Left forelimb (tissue), 1 donor: Measurements from ENCODE around the gene WDR81.
A peak's percentile ranks its signal among the peaks of the same experiment; 100 is the strongest.
"Not testable (repeated sequence)": the region's sequence is repeated elsewhere in the genome, so short reads cannot be mapped to it uniquely, and the experiment has no call there.

ENCODE experiments used
- DNase-seq: peaks from one replicate; pipeline ENCODE4 v3.0.0-alpha.2; 2018; ENCODE audit warnings: low spot score

The WDR81 gene

DNA sequence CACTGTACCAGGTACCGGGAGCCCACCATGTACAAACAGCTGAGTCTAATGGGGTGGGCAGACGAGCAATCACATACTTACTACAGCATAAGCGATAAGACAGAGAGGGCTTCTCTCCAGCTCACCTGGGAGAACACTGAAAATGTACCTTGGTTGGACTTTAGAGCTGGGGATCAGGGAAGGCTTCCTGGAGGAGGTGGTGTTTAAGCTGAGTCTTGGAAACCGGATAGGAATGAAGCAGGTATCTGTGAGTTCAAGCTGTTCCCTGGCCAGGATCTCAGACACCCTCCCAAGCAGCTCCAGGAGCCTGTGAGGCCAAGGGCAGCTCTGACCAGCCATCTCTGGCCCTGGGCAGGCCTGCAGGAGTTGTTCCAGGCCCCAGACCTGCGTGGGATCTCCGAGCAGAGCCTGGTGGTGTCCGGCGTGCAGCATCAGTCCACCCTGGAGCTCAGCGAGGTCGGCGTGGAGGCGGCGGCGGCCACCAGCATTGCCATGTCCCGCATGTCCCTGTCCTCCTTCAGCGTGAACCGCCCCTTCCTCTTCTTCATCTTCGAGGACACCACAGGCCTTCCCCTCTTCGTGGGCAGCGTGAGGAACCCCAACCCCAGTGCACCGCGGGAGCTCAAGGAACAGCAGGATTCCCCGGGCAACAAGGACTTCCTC is 29.4 kb downstream of the WDR81 start:
- no peak for DNase-seq

DNA sequence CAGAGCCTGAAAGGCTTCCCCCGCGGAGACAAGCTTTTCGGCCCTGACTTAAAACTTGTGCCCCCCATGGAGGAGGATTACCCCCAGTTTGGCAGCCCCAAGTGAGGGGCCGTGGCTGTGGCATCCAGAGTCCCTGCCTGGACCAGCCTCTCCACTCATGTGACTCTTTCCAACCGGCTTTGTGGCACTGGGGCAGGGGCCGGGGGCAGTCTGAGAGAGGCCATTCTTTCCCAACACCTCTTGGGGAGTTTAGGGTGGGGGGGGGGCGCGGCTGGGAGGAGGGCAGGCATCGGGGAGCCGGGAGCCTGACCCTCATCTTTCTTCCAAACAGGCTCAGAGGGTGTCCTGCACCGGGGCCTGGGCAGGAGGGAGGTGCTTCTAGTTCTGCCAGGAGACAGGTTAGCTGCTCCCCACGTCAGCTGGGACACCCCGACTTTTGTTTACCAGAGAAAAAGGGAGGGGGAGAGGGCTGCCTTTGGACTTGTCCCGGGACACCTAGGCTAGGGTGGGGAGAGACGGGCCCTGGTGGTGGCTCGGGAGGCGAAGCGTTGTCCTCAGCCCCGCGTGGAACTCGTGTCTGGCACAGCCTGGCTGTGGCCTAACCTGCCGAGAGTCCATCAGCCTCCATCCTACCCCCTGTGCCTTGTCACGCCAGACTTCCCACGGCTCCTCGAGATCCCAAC is 30.1 kb downstream of the WDR81 start:
- DNase-seq, result no peak

DNA sequence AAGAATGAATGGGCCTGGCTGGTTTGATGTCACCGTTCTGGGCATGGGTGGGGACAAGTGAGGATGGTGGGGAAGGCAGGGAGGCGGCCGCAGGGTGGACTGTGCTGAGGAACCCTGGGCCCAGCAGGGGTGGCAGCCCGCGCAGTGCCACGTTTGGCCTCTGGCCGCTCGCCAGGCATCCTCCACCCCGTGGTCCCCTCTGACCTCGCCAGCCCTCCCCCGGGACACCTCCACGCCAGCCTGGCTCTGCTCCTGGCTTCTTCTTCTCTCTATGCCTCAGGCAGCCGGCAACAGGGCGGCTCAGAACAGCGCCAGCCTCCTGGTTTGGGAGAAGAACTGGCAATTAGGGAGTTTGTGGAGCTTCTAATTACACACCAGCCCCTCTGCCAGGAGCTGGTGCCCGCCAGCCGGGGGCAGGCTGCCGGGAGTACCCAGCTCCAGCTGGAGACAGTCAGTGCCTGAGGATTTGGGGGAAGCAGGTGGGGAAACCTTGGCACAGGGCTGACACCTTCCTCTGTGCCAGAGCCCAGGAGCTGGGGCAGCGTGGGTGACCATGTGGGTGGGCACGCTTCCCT is 30.8 kb downstream of the WDR81 start:
- no peak for DNase-seq

DNA sequence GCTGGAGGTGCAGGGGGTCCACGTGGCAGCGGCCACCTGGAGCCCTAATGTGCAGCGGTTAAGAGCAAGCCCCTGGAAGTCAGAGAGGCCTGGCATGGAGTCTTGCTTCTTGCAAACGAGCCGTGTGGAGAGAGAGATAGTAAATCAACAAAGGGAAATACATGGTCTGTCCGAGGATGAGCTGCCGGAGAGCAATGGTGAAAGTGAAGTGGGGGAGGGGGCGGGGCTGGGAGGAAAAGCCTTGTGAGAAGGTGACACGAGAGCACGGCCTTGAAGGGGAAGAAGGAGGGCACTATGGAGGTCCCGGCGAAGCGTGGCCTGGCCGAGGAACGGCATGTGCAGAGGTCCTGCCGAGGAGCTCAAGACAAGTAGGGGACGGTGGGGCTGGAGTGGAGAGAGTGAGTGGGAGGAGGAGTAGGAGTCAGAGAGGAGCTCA is 31.3 kb downstream of the WDR81 start:
- no peak for DNase-seq

DNA sequence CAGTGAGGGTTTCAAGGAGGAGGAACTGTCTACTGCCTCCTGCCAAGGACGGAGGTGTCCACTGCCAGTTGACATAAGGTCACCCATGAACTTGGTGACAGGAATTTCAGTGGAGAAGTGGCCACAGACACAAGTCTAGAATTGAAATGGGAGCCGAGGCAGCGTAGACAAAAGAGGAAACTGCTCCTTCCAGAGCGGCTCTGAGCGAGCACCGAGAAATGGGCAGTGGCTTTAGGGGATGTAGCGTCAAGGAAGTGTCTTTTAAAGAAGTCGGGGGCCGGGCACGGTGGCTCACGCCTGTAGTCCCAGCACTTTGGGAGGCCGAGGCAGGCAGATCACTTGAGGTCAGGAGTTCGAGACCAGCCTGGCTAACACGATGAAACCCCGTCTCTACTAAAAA is 34.3 kb downstream of the WDR81 start:
- no peak for DNase-seq

DNA sequence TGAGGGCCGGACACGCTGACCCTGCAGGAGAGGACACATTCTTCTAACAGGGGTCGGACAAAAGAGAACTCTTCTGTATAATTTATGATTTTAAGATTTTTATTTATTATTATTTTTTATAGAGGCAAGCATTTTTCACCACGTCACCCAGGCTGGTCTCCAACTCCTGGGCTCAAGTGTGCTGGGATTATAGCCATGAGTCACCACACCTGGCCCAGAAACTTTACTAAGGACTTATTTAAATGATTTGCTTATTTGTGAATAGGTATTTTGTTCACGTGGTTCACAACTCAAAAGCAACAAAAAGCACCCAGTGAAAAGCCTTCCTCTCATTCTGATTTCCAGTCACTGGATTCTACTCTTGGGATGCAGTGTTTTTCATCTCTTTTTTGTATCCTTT is 35.0 kb downstream of the WDR81 start:
- no peak for DNase-seq

DNA sequence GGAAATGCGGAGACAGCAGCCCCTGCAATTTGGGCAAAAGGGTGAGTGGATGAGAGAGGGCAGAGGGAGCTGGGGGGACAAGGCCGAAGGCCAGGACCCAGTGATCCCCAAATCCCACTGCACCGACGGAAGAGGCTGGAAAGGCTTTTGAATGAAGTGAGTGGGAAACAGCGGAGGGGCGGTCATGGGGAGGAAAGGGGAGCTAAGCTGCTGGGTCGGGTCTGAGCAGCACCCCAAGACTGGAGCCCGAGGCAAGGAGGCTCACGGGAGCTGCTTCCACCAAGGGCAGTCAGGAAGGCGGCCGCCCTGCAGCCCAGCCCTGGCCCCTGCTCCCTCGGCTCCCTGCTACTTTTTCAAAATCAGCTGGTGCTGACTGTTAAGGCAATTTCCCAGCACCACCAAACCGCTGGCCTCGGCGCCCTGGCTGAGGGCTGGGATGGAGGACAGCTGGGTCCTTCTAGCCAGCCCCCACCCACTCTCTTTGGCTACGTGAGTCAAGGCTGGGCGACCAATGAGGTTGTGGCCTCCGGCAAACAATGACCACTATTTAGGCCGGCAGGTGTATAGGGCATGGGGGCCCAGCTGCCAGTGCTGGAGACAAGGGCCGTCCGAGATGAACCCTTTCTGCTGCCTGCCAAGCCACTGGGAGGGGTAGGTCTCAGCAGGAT is 37.9 kb downstream of the WDR81 start:
- peak; percentile 76 for DNase-seq

DNA sequence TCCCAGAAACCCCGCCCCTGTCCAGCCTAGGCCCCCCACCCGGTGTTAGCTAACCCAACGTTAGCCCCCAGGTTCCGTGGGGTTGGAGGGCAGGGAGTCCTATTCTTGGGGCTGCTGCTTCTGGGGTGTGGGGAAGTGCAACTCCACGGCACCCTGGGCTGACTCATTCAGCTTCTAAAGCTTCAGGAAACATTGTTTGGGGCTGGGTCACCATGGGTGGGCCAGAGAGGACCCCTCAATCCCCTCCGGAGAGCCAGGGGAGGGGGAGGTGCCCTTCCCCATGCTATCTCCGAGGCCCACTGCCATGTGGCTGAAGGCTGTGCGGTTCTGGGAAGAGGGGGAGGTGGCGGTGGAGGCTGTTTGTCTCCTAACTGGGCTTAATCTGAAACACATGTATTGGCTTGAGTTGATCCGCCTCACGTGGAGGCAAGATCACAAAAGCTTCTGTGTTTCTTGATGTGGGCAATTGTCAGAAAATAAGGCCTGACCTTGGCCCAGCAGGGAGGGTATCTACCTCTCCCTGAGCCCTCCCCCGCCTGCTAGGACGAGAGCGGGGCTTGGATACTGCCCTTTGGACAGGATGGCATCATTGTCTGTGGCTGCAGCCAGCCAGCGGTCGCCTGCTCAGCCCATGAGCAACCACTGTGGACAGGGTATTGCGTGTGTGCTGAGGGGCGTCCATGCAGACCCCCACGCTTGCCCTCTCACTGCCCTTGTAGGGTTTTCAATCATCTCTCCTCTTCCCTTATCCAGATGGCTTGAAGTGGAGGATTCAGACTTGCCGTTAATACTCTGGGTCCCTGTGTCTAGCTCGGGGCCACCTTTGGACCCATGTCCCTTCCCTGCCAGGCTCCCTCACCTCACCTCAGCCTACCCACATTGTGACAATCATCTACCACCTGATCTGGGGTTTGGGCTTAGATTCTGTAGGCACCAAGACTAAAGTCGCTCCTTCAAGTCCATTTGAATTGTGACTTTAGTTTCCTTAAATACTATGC is 38.7 kb downstream of the WDR81 start:
- no peak for DNase-seq

DNA sequence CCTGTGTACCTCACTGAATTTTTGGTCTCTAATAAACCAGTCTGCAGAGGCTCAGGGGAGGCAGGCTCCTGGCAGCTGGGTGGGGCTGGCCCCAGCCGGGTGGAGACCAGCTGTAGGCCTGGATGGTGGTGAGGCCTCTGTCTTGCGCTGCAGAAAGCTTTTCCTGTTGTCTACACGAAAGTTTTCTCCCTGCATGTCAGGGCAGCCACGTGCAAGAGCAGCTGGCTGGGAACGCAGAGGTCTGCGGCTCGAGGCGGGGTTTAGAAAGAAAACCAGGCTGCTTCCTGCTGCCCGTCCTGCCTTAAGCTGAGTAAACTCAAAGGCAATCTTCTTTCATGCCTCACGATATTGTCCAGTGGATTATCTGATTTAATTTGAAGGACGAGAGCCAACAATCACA is 39.8 kb downstream of the WDR81 start:
- DNase-seq, result peak; percentile 79

DNA sequence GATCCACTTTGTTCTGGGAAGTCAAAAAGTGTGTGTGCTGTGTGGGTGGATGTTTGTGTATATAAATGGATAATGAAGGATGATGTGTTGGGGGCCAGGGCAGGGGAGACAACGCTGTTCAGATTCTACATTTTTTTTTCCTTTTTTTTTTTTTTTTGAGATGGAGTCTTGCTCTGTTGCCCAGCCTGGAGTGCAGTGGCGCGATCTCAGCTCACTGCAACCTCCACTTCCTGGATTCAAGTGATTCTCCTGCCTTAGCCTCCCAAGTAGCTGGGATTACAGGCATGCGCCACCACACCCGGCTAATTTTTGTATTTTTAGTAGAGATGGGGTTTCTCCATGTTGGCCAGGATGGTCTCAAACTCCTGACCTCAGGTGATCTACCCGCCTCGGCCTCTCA is 40.2 kb downstream of the WDR81 start:
- not testable (repeated sequence) for DNase-seq

DNA sequence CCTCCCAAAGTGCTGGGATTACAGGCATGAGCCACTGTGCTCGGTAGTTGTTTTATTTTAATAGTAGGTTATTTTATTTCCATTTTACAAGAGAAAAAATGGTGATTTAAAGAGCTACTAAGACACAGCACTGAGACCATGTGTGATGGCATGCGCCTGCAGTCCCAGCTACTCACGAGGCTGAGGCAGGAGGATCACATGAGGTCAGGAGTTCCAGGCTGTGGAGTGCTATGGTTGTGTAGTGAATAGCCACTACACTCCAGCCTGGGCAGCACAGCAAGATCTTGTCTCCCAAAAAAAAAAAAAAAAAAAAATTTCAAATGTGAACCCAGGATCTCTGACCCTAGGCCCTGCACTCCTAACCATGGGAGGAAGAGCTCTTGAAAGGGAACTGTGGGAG is 41.1 kb downstream of the WDR81 start:
- DNase-seq, result no peak

DNA sequence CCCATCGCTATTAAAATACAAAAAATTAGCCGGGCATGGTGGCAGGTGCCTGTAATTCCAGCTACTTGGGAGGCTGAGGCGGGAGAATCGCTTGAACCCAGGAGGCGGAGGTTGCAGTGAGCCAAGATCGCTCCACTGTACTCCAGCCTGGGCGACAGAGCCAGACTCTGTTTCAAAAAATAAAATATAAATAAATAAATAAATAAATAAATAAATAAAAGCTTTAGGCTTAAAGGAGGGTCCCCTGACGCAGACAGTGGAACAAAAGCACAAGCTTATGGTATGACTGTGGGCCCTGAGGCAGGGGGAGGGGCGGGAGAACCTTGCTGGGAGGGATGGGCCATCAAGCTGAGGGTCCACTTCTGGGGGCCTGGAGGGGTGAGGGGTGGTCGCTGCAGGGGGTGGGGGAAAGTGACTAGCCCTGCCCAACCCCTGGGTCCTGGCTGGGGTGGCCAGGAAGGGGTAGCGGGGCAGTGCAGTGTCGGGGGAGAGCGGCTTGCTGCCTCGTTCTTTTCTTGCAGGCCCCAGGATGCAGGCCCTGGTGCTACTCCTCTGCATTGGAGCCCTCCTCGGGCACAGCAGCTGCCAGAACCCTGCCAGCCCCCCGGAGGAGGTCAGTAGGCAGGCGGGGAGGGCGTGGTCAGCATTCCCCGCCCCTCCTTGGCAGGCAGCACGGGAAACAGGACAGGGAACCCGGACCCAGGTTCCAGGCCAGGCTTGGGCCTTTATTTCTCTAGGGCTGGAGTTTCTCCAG is 42.1 kb downstream of the WDR81 start:
- DNase-seq, result no peak

DNA sequence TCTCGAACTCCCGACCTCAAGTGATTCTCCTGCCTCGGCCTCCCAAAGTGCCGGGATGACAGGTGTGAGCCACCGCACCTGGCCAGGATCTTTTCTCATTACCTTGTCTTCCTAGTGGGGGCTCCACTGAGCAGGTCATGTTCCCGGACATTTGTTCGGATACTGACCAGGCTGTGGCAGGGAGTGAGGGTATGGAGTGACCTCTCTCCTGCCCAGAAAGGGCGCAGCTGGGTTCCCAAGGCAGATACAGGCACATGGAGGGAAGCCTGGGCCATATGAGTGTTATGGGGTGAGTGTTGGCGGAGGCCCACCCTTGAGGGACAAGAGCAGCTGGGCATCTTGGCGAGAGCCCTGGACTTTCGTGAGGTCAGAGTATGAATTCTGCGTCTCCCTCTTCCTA is 42.9 kb downstream of the WDR81 start:
- no peak for DNase-seq

DNA sequence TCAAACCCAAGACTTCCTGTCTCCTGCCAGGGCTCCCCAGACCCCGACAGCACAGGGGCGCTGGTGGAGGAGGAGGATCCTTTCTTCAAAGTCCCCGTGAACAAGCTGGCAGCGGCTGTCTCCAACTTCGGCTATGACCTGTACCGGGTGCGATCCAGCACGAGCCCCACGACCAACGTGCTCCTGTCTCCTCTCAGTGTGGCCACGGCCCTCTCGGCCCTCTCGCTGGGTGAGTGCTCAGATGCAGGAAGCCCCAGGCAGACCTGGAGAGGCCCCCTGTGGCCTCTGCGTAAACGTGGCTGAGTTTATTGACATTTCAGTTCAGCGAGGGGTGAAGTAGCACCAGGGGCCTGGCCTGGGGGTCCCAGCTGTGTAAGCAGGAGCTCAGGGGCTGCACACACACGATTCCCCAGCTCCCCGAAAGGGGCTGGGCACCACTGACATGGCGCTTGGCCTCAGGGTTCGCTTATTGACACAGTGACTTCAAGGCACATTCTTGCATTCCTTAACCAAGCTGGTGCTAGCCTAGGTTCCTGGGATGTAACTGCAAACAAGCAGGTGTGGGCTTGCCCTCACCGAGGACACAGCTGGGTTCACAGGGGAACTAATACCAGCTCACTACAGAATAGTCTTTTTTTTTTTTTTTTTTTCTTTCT is 45.4 kb downstream of the WDR81 start:
- DNase-seq, result no peak

DNA sequence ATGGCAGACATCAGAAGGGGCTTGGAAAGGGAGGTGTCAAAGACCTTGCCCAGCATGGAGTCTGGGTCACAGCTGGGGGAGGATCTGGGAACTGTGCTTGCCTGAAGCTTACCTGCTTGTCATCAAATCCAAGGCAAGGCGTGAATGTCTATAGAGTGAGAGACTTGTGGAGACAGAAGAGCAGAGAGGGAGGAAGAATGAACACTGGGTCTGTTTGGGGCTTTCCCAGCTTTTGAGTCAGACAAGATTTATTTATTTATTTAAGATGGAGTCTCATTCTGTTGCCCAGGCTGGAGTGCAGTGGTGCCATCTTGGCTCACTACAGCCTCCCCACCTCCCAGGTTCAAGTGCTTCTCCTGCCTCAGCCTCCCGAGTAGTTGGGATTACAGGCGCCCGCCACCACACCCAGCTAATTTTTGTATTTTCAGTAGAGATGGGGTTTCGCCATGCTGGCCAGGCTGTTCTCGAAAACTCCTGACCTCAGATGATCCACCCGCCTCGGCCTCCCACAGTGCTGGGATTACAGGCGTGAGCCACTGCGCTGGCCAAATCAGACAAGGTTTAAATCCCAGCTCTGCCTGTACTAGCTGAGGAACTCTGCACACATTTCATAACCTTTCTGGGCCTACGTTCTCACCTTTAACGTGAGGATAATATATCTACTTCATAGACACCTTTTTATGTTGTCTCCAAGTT is 48.6 kb downstream of the WDR81 start:
- DNase-seq, result not testable (repeated sequence)

DNA sequence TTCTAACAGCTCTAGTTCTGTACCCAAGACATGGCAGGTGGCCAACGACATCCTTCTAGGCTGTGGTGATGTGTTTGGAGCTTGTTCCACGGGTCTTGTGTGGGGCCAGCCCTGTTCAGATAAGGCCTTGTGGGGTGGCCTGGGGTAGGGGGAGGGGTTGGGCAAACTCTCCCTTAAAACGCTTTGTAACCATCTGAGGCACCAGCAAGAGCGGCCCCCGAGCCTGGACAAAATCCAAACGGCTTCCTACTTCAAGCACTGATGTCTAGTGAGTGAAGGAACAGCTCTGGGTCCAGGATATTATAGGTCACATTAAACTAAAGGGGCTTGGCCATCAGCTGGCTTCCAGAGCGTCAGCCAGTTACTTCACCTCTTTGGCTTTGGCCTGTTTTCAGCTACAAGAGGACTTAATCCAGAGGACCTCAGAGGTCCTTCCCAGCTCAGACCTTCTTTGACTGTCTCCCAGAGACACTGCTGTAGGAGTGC is 49.2 kb downstream of the WDR81 start:
- DNase-seq, result no peak

DNA sequence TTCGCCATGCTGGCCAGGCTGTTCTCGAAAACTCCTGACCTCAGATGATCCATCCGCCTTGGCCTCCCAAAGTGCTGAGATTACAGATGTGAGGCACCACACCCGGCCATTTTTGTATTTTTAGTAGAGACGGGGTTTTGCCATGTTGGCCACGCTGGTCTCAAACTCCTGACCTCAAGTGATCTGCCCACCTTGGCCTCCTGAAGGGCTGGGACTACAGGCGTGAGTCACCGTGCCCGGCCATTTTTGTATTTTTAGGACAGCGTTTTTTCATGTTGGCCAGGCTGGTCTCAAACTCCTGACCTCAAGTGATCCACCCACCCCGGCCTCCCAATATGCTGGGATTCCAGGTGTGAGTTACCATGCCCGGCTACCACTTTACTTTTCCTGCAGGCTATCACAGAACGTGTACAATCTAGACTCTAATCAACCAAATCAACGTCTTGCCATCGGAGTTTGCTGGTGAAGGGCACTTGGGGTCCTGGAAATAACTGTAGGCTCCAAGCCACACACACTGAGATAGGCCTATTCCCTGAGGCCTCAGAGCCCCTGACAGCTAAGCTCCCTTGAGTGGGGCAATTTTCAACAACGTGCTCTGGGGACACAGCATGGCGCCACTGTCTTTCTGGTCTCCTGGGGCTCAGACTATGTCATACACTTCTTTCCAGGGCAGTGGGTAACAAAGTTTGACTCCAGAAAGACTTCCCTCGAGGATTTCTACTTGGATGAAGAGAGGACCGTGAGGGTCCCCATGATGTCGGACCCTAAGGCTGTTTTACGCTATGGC is 50.1 kb downstream of the WDR81 start:
- no peak for DNase-seq

DNA sequence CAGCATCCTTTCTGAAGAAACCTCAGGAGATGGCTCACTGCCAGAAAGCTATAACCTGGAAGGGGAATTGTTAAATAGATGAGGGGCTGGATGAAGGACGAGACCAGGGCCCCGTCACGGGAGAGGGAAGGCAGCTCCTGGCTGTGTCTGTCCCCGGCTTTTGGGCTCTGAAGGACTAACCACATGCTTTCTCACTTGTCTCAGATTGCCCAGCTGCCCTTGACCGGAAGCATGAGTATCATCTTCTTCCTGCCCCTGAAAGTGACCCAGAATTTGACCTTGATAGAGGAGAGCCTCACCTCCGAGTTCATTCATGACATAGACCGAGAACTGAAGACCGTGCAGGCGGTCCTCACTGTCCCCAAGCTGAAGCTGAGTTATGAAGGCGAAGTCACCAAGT is 51.8 kb downstream of the WDR81 start:
- DNase-seq, result no peak

DNA sequence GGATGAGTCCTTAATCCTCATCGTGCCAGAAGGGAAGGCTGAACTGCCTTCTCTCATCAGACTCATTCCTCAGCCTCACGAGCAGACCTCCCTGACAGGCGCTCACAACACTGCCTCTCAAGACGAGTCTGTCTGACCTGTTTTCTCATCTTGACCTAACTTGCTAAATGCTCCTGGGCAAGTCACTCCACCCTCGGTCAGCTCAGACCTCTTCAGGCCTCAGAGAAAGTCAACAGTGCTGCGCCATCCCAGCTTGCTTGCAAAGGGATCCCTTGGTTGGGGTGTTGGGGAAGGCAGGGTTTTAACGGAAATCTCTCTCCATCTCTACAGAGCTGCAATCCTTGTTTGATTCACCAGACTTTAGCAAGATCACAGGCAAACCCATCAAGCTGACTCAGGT is 52.4 kb downstream of the WDR81 start:
- DNase-seq, result no peak
